Uterus (tissue), 4 donors: ENCODE results near the gene PRKN. TPM values are rescaled to one million over a fixed set of nuclear protein-coding genes. Genes with fewer than 3 reads are reported as not detected.

ENCODE experiments used
- DNase-seq, 2 donors: peaks; one replicate each; pipeline ENCODE4 v3.0.0-alpha.2; 2019 to 2020
- H3K27ac ChIP-seq, 2 donors: fragments of 200-600 bp; sonication (generic); 1 replicate in 1 of 2; 2 replicates in 1 of 2; pipeline ENCODE4 v1.5.1; 2016 to 2018
- H3K27me3 ChIP-seq, 2 donors: fragments of 200-600 bp; sonication (generic); one replicate each; pipeline ENCODE4 v1.5.1; 2018 to 2019; ENCODE audit warnings: control low read depth in 1 of 2
- H3K36me3 ChIP-seq, 2 donors: fragments of 200-600 bp; sonication (generic); one replicate each; pipeline ENCODE4 v1.5.1; 2019; ENCODE audit warnings: control low read depth in 1 of 2
- H3K4me1 ChIP-seq, 2 donors: fragments of 200-600 bp; sonication (generic); one replicate each; pipeline ENCODE4 v1.5.1; 2018 to 2019; ENCODE audit warnings: control low read depth in 1 of 2
- H3K4me3 ChIP-seq, 2 donors: fragments of 200-600 bp; sonication (generic); 1 replicate in 1 of 2; 2 replicates in 1 of 2; pipeline ENCODE4 v1.5.1; 2018 to 2019; ENCODE audit warnings: mild to moderate bottlenecking in 1 of 2
- H3K9me3 ChIP-seq, 2 donors: fragments of 200-600 bp; sonication (generic); one replicate each; pipeline ENCODE4 v1.5.1; 2019; ENCODE audit warnings: control low read depth in 1 of 2
- CTCF ChIP-seq, 4 experiments: fragments of 200-600 bp in 2 of 4; fragments of 450-650 bp in 2 of 4; sonication (generic) in 2 of 4; IDR thresholded peaks; one replicate each; pipeline ENCODE4 v1.5.1; 2016 to 2019; ENCODE audit warnings: antibody characterized with exemption in 4 of 4, mild to moderate bottlenecking in 2 of 4, moderate library complexity in 1 of 4
- POLR2A ChIP-seq, 2 donors: fragments of 450-650 bp; IDR thresholded peaks; one replicate each; pipeline ENCODE4 v1.6.1; 2016; ENCODE audit warnings: antibody characterized with exemption in 2 of 2, mild to moderate bottlenecking in 1 of 2, moderate library complexity in 1 of 2
- intact Hi-C: fragments of 100-400 bp; cut with DNase I; formaldehyde crosslinking; loops from one replicate; pipeline ENCODE4 v1.15.1; 2023; ENCODE audit warnings: low total_unique reads
- total RNA-seq, 4 donors: library from RNA; depleted of rRNA in 3 of 4; stranded (reverse); fragments of >200 nt in 3 of 4; gene quantifications; one replicate each; pipeline versions ENCODE4 v1.1.0 to v1.2.4, GENCODE V29; 2014 to 2023
- donor health status: DM: yes; HTN: yes; CAD: no.

Gene PRKN
- total RNA-seq, 4 donors from 2014 or later = 10.2 to 21.3 (median 13.1) TPM

GRCh38 chr6:161639772-161640171, 1087.8 kb downstream of the PRKN start:
- DNase-seq = no peak
- Histone ChIP-seq H3K4me3 (no peak overlapping the region), H3K36me3 (no peaks in the 10 kb centered on the region), H3K9me3 (no peaks in the 10 kb centered on the region), H3K27me3 (no peaks in the 10 kb centered on the region), H3K27ac (no peak overlapping the region), H3K4me1 (no peaks in the 10 kb centered on the region)
- intact Hi-C loops = no loop called here
- TF ChIP-seq POLR2A (IDR thresholded peaks at IDR 0.05) = no peak
- no peak for TF ChIP-seq CTCF (IDR thresholded peaks at IDR 0.05)

GRCh38 chr6:161637658-161638057, 1089.9 kb downstream of the PRKN start:
- Histone ChIP-seq H3K4me1 (no peaks in the 10 kb centered on the region), H3K36me3 (no peaks in the 10 kb centered on the region), H3K27me3 (no peaks in the 10 kb centered on the region), H3K9me3 (no peaks in the 10 kb centered on the region), H3K27ac (no peak overlapping the region), H3K4me3 (no peak overlapping the region)
- TF ChIP-seq CTCF (IDR thresholded peaks at IDR 0.05) (no peak), POLR2A (IDR thresholded peaks at IDR 0.05) (no peak)
- no peak for DNase-seq
- intact Hi-C loops = no loop called here

- no peak for TF ChIP-seq POLR2A (IDR thresholded peaks at IDR 0.05)
- TF ChIP-seq CTCF (IDR thresholded peaks at IDR 0.05) = no peak
- H3K4me1 ChIP-seq = no peaks in the 10 kb centered on the region
- H3K9me3 ChIP-seq = no peaks in the 10 kb centered on the region
- intact Hi-C loops = no loop called here
- no peak for DNase-seq
- no peak overlapping the region for H3K4me3 ChIP-seq
- no peak overlapping the region for H3K27ac ChIP-seq
- no peaks in the 10 kb centered on the region for H3K36me3 ChIP-seq
- no peaks in the 10 kb centered on the region for H3K27me3 ChIP-seq
Measured at GRCh38 chr6:161636882-161637430, 1090.6 kb downstream of the PRKN start.

GRCh38 chr6:161635975-161636374, 1091.6 kb downstream of the PRKN start:
- TF ChIP-seq POLR2A (IDR thresholded peaks at IDR 0.05) (no peak), CTCF (IDR thresholded peaks at IDR 0.05) (no peak)

GRCh38 chr6:161634916-161635315, 1092.7 kb downstream of the PRKN start:
- no peak for TF ChIP-seq POLR2A (IDR thresholded peaks at IDR 0.05)
- no peak for TF ChIP-seq CTCF (IDR thresholded peaks at IDR 0.05)
- H3K27me3 ChIP-seq = no peaks in the 10 kb centered on the region
- intact Hi-C loops = no loop called here

More at GRCh38 chr6:161635975-161636374, 1091.6 kb downstream of the PRKN start:
- Histone ChIP-seq H3K27ac (no peak overlapping the region), H3K4me1 (no peaks in the 10 kb centered on the region), H3K4me3 (no peak overlapping the region), H3K9me3 (no peaks in the 10 kb centered on the region), H3K27me3 (no peaks in the 10 kb centered on the region), H3K36me3 (no peaks in the 10 kb centered on the region)
- DNase-seq = no peak
- intact Hi-C loops = no loop called here

More at GRCh38 chr6:161634916-161635315, 1092.7 kb downstream of the PRKN start:
- no peak for DNase-seq
- Histone ChIP-seq H3K9me3 (no peaks in the 10 kb centered on the region), H3K27ac (no peak overlapping the region), H3K4me3 (no peak overlapping the region), H3K4me1 (no peaks in the 10 kb centered on the region), H3K36me3 (no peaks in the 10 kb centered on the region)
